ENCODE data around the gene PLTP. TPM values are rescaled to one million over a fixed set of nuclear protein-coding genes. Genes with fewer than 3 reads are reported as not detected.

PLTP gene
- total and polyA plus RNA-seq, 2 of the 13 experiments (the other 11 are each of a cell fraction or from before 2014, with no cell fraction given), result 16.9 to 28.6 TPM

- H3K9ac ChIP-seq (ENCODE audit: insufficient read depth, low read depth, low read length), result no peak overlapping the region
- intact Hi-C loops (cut with micrococcal nuclease; ENCODE audit: unreplicated experiment), result no loop called here
- TF ChIP-seq KLF11 (CRISPR knock-in tag; IDR thresholded peaks at IDR 0.05) (no peak), ZNF24 (IDR thresholded peaks at IDR 0.05) (no peak), ZNF724P (CRISPR knock-in tag; IDR thresholded peaks at IDR 0.05; ENCODE audit: borderline replicate concordance) (0 out of 2 replicates have a peak, but pooled peaks have one; percentile 56), ZKSCAN1 (IDR thresholded peaks at IDR 0.05; ENCODE audit: low read length) (no peak), SYNCRIP (IDR thresholded peaks at IDR 0.05; ENCODE audit: insufficient read depth, low read depth, low read length) (no peak), RERE (CRISPR knock-in tag; IDR thresholded peaks at IDR 0.05; ENCODE audit: low read depth) (no peak), MYC (CRISPR knock-in tag; IDR thresholded peaks at IDR 0.05; ENCODE audit: borderline replicate concordance) (no peak), TFE3 (CRISPR knock-in tag; IDR thresholded peaks at IDR 0.05) (no peak), HNRNPH1 (optimal IDR thresholded peaks at IDR 0.05; ENCODE audit: low read depth, low read length) (no peak), MIXL1 (CRISPR knock-in tag; IDR thresholded peaks at IDR 0.05) (no peak), PRDM15 (CRISPR knock-in tag; IDR thresholded peaks at IDR 0.05) (no peak), ZNF101 (CRISPR knock-in tag; IDR thresholded peaks at IDR 0.05; ENCODE audit: borderline replicate concordance, low read depth) (no peak), ZNF749 (CRISPR knock-in tag; IDR thresholded peaks at IDR 0.05; ENCODE audit: borderline replicate concordance) (no peak), RFX3 (CRISPR knock-in tag; IDR thresholded peaks at IDR 0.05) (no peak)
Observed at GRCh38 chr20:45948261-45948733, 36.3 kb upstream of the PLTP start.

More at GRCh38 chr20:45948261-45948733, 36.3 kb upstream of the PLTP start:
- DNase-seq (ENCODE audit: low spot score) (no peak), ATAC-seq (peak; percentile 2; the same call in 2 of the 3 replicates), FAIRE-seq (no peak)
- CTCF ChIA-PET (ENCODE audit: low intra/inter-chr PET ratio, low total read pairs), result no interaction called here
- no peak overlapping the region for H2AFZ ChIP-seq (ENCODE audit: low read length)
- H3K9me3 ChIP-seq (ENCODE audit: low read length), result no peaks in the 10 kb centered on the region
- H4K20me1 ChIP-seq (ENCODE audit: insufficient read depth, low read length), result no peaks in the 10 kb centered on the region
- H3K4me1 ChIP-seq (ENCODE audit: insufficient read depth, low read length), result peaks cover 30% of the 10 kb centered on the region
- in situ Hi-C loops (cut with HindIII; ENCODE audit: extremely low pct_ligation_motif_present, low pct_unique_long_range_greater_than_20kb), result loop anchor here (5.0 kb wide), 1 partner anchor 121 kb away; the partner anchor contains the start of gene TNNC2
- H3K4me3 ChIP-seq (replicated peaks in 1 of 3; ENCODE audit: insufficient read depth in 1 of 3, low read depth in 2 of 3, low read length in 3 of 3), result no peak overlapping the region
- peaks cover 53 to 91% of the 10 kb centered on the region in 2 experiments for H3K36me3 ChIP-seq (replicated peaks in 1 of 2; ENCODE audit: control insufficient read depth in 1 of 2, insufficient read depth in 2 of 2, low read length in 2 of 2)
- H3K27me3 ChIP-seq (ENCODE audit: control insufficient read depth in 1 of 2, insufficient read depth in 2 of 2, low read length in 2 of 2), result no peaks in the 10 kb centered on the region
- BruUV-seq (replicated peaks), result no TSS peak
- WGBS (ENCODE audit: low lambda C conversion rate), result 96% methylated on average over 7 of the region's 7 CpGs
- POLR2A ChIA-PET, result interaction anchor here (0.9 to 7.7 kb wide), 8 partner anchors 12 to 84 kb away, joined by 3 to 201 read pairs (median 3); partner anchors contain the start of genes CTSA, NEURL2, PCIF1 and ZNF335
- H3K27ac ChIP-seq (ENCODE audit: extremely low read length, insufficient read depth, low read length), result no peak overlapping the region
- no peaks in the 10 kb centered on the region for H3K79me2 ChIP-seq (ENCODE audit: insufficient read depth, low read length)
- H3K4me2 ChIP-seq (ENCODE audit: low read depth, low read length), result no peak overlapping the region

All from HepG2 (cell line).